ENCODE results near the gene SKAP2. TPM values are rescaled to one million over a fixed set of nuclear protein-coding genes. Genes with fewer than 3 reads are reported as not detected.

Gene SKAP2
- total RNA-seq, 1 experiment from 2014 or later = 3.2 TPM

DNA sequence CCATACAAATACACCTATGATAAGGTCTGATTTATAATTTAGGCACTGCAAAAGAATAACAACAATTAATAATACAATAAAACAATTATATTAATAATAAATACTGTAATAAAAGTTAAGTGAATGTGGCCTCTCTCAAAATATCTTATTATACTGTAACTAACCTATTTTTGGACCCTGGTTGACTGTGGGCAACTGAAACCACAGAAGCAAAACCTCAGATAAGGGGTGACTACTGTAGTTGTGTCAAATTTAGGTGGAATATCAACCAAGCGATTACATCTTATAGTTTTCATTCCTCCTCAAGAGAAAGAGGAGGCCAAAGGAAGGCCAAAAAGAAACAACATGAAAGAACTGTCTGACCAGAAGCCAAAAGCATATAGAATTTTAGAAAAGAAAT lies 103.9 kb downstream of the SKAP2 start:
- H2BK12ac ChIP-seq (ENCODE audit: insufficient read length, low read depth, low read length) = no peak overlapping the region
- H3K79me2 ChIP-seq (ENCODE audit: insufficient read depth, low read length) = no peaks in the 10 kb centered on the region
- no peak overlapping the region for H3T11ph ChIP-seq (ENCODE audit: low read length)
- no peak overlapping the region for H3K4ac ChIP-seq (ENCODE audit: low read depth, low read length)
- H4K5ac ChIP-seq (ENCODE audit: insufficient read length, low read depth, low read length) = no peak overlapping the region
- H3K23me2 ChIP-seq (ENCODE audit: insufficient read length, low read depth, low read length, poor library complexity, severe bottlenecking) = no peaks in the 10 kb centered on the region
- H3K9me3 ChIP-seq (ENCODE audit: control insufficient read depth, low read depth, low read length) = no peaks in the 10 kb centered on the region
- no peak overlapping the region for H2BK5ac ChIP-seq (ENCODE audit: insufficient read length, low read length)
- no peak overlapping the region for H3K27ac ChIP-seq (ENCODE audit: insufficient read length, low read depth, low read length)
- H3K4me2 ChIP-seq (ENCODE audit: insufficient read depth, insufficient read length, low read length) = no peak overlapping the region
- Mint-ChIP-seq H3K27me3 (ENCODE audit: low read depth) (peaks cover 3% of the 10 kb centered on the region; the same call in 1 of the 2 replicates), H3K36me3 (ENCODE audit: insufficient read depth in 1 of 3, low read depth in 3 of 3) (no peaks in the 10 kb centered on the region; a peak in 1 of 7 replicates), H3K9me3 (peaks cover 3 to 7% of the 10 kb centered on the region in 2 experiments; a peak in 2 of 5 replicates), H3K4me1 (no peaks in the 10 kb centered on the region), H3K4me3 (no peak overlapping the region), H3K27ac (no peak overlapping the region)
- H3K14ac ChIP-seq (ENCODE audit: insufficient read depth, low read length) = no peak overlapping the region
- H3K79me1 ChIP-seq (ENCODE audit: insufficient read depth, low read depth, low read length, poor library complexity, severe bottlenecking) = no peaks in the 10 kb centered on the region
- H4K8ac ChIP-seq (replicated peaks; ENCODE audit: insufficient read length, low read depth, low read length) = no peak overlapping the region
- WGBS (ENCODE audit: extremely low coverage, insufficient read length, low lambda C conversion rate) = no CpG with 5 or more reads among the region's 1 CpG
- H3K9ac ChIP-seq (ENCODE audit: extremely low read depth, insufficient read length, low read length) = no peak overlapping the region
- no peak overlapping the region for H2BK15ac ChIP-seq (ENCODE audit: low read depth, low read length)
- H3K18ac ChIP-seq (ENCODE audit: insufficient read length, low read depth, low read length) = no peak overlapping the region
- H3K27me3 ChIP-seq (ENCODE audit: insufficient read depth, low read length) = no peaks in the 10 kb centered on the region
- H3K4me1 ChIP-seq (ENCODE audit: insufficient read depth, low read length) = no peaks in the 10 kb centered on the region
- no peak overlapping the region for H2BK120ac ChIP-seq (ENCODE audit: low read depth, low read length, poor library complexity, severe bottlenecking)
- H2BK20ac ChIP-seq (ENCODE audit: low read depth, low read length, poor library complexity, severe bottlenecking) = no peak overlapping the region
- TF ChIP-seq, protein P1, sequence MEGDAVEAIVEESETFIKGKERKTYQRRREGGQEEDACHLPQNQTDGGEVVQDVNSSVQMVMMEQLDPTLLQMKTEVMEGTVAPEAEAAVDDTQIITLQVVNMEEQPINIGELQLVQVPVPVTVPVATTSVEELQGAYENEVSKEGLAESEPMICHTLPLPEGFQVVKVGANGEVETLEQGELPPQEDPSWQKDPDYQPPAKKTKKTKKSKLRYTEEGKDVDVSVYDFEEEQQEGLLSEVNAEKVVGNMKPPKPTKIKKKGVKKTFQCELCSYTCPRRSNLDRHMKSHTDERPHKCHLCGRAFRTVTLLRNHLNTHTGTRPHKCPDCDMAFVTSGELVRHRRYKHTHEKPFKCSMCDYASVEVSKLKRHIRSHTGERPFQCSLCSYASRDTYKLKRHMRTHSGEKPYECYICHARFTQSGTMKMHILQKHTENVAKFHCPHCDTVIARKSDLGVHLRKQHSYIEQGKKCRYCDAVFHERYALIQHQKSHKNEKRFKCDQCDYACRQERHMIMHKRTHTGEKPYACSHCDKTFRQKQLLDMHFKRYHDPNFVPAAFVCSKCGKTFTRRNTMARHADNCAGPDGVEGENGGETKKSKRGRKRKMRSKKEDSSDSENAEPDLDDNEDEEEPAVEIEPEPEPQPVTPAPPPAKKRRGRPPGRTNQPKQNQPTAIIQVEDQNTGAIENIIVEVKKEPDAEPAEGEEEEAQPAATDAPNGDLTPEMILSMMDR (conservative IDR thresholded peaks at IDR 0.05) = no peak
- H4K91ac ChIP-seq (ENCODE audit: insufficient read length, low read depth, low read length) = no peak overlapping the region
- no peaks in the 10 kb centered on the region for H4K20me1 ChIP-seq (ENCODE audit: control insufficient read depth, insufficient read depth, insufficient read length)
- H3K56ac ChIP-seq (ENCODE audit: insufficient read length, low read depth, low read length) = no peak overlapping the region
- no peak for DNase-seq
- H2AK5ac ChIP-seq (ENCODE audit: insufficient read length, low read length) = no peak overlapping the region
- H3K23ac ChIP-seq (ENCODE audit: insufficient read length, low read depth, low read length) = no peak overlapping the region
- no peak overlapping the region for H2AFZ ChIP-seq (ENCODE audit: low read length)

Measured in H9 (cell line).